ENCODE measurements around the gene D2HGDH.
"Not testable (repeated sequence)": the region's sequence is repeated elsewhere in the genome, so short reads cannot be mapped to it uniquely, and the experiment has no call there.

D2HGDH gene

DNA sequence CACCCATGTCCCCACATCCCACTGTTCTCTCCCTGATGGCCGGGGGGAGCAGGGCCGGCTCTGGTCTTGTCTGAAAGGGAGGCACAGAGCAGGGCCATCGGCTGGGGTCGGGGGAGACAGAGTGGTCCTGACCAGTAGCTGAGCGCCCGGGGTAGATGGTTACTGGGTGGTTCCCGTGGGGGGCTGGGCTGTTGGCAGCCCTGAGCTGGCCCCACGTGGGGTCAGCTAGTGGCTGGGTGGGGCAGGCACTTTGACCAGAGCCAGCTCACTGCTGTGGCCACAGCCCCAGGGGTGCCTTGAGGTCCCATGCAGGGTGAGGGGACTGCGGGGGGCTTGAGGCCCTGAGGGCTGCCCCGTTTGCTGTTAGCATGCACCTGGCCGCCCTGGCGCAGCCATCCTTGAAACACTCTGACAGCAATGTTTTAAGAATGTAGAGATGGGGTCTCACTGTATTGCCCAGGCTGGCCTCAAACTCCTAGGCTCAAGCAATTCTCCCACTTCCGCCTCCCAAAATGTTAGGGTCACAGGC lies 62.2 kb downstream of the D2HGDH start:
- DNase-seq, result no peak

DNA sequence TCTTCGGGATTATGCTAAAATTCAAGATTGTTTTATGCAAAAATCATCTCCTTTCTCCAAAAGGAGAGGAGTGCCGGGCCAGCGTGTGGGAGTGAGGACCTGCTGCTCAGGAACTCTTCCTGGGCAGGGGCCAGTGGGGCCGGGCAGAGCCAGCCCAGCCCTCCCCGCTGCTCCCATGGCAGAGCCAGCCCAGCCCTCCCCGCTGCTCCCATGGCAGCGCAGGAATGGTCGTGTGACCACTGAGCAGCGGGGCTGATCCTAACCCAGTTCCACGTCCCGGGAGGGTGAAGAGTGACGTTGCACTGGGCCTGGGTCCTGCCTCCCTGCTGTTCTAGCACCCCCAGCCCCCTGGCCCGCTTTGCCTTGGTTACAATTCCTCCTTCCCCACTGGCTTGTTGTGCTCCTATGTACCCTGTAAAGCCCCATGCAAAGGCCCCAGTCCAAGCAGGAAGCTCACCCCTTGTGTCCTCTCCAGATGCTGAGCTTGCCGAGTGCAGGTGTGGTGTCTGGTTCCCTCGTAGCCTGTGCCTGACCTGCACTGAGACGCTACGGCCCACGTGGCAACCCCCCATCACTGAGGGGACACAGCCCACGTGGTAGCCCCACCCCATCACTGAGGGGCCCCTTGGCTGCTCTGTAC lies 63.1 kb downstream of the D2HGDH start:
- no peak for DNase-seq

DNA sequence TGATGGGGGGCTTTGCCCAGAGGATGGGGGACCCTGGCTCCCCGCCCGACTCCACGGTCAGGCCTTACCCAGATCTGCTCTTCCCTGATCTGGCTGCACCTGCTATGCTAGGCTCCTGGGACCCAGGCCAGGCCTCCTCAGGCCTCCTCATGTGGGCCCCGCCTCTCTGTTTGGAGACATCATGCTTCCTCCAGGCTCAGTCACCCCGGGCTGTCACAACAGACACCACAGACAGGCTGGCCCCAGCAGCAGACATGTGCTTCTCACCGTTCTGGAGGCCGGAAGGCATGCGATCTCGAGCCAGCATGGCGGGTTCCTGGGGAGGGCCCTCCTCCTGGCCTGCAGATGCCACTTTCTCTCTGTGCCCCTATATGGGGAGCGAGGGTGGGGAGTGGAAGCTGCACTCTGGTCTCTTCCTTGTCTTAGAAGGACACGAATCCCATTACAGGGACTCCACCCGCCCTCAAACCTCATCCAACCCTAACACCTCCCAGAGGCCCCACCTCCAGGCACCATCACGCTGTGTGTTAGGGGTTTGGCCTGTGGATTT lies 63.7 kb downstream of the D2HGDH start:
- no peak for DNase-seq

DNA sequence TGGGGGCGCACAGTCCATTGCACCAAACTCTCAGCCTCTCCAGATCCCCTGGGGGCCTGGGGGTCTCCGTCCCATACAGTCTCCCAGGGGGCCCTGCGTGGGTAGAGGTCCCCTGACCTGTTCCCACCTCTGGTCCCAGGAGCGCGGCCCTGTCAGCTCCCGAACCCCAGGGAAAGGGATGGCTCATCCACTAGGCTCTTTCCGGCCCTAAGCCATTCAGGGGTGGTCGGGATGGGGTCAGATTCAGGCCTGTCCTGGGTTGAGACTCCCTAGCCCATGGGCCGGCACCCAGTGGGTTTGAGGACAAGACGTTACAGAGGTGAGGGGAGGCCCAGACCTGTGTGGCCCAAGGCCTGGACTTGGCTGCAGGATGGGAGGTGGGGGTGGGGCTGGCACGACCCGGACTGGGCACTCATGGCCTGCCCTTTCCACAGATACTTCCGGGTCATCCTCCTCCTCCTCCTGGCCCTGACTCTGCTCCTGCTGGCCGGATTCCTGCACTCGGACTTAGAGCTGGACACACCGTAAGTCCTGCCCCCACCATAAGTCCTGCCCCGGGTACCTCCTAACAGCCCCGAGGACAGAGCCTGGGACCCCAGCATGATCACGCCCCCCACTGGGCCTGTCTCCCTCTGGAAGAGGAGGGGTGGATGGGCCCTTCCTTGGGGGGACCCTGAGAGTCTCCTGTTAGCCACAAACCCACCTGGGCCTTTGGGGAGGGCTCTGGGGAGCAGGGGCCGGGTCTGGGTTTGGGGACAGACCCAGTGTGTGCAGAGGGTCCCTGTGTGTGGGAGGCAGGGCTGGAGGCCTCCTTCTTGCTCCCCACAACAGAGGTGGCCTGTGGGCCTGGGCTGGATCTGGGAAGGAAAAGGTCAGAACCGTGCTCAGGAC lies 64.4 kb downstream of the D2HGDH start:
- DNase-seq, result no peak

DNA sequence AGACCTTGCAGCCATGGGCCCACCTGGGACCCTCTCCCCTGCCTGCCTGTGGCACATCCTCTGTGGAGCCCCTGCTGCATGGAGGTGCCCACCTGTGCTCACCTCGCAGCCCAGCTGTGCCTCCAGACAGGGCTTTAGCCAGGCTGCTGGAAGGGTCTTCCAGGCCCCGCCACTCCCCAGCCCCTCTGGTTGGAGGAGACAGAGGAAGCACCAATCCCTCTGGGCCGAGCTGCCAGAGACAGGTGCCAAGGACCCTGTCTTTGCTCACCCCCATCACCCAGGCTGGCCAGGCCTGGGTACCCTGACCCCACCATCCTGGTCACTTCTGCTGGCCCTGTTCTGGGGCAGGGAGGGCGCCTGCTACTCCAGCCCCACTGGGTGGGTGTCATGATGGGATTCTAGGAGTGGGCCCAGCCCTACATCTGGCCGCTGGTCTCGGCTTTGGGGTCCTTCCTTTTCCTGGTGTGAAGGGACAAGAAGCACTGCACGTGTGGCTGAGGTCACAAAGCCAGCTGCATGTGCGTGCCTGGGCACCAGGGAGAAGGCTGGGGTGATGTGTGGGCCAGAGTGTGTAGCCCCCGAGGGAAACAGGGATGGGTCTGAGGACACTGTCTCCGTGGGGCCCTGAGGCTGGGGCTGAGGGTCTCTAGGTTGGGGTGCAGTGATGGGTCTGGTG lies 65.2 kb downstream of the D2HGDH start:
- no peak for DNase-seq

DNA sequence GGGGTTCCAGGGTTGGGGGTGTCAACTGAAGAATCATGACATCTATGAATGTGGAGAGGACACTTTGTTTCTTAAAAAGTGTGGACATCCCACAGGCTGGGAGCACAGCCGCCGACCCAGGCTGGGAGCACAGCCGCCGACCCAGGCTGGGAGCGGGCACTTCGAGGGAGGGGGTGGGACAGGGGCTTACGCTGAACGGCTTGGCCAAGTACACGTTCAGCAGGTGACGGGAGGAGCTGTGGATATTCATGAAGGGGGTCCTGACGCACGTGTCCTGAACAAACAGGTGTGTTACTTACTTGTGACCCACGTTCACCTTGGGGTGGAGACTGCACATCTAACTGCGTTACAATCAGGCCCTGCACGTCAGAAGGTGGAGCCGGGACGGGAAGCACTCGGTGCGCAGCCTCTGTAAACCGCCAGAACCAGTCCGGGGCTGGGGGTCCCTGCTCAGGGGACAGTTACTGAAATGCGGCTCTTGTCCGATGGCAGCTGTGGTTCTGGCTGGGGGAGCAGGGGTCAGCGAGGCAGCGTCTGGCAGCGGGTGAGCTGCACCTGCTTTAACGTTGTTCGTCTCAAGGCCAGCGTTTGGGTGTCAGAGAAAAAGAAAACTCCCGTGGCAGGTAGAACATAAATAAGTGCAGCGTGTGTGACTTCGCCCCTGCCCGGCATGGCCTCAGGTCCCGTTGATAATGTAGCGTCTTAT lies 65.9 kb downstream of the D2HGDH start:
- not testable (repeated sequence) for DNase-seq

DNA sequence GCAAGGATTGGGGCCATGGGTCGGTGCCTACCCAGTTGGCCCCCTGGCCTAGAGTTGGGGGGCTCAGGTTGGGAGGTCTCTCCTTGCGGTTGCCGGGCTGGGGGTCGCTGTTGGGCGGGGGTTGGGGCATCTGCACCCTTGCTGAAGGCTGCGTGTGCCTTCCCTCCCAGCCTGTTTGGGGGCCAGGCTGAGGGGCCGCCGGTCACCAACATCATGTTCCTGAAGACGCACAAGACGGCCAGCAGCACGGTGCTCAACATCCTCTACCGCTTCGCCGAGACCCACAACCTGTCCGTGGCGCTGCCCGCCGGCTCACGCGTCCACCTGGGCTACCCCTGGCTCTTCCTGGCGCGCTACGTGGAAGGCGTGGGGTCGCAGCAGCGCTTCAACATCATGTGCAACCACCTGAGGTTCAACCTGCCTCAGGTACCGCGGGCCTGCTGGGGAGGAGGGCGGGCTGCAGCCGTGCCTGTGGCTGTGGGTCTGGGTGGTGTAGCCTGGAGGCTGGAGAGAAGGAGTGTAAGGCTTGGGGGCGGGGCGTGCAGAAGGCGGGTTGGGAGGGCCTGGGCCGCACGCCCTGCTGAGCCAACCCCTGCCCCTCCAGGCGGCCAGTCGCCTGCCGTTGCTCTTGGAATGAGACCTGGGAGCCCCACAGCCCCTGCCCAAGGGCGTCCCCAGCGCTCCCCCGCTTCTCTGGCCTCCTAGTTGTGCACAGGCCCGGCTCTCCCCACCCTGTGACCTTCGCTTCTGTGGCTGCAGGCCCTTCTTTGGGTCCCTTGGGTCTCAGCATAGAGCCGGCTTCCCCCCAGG lies 67.4 kb downstream of the D2HGDH start:
- no peak for DNase-seq

DNA sequence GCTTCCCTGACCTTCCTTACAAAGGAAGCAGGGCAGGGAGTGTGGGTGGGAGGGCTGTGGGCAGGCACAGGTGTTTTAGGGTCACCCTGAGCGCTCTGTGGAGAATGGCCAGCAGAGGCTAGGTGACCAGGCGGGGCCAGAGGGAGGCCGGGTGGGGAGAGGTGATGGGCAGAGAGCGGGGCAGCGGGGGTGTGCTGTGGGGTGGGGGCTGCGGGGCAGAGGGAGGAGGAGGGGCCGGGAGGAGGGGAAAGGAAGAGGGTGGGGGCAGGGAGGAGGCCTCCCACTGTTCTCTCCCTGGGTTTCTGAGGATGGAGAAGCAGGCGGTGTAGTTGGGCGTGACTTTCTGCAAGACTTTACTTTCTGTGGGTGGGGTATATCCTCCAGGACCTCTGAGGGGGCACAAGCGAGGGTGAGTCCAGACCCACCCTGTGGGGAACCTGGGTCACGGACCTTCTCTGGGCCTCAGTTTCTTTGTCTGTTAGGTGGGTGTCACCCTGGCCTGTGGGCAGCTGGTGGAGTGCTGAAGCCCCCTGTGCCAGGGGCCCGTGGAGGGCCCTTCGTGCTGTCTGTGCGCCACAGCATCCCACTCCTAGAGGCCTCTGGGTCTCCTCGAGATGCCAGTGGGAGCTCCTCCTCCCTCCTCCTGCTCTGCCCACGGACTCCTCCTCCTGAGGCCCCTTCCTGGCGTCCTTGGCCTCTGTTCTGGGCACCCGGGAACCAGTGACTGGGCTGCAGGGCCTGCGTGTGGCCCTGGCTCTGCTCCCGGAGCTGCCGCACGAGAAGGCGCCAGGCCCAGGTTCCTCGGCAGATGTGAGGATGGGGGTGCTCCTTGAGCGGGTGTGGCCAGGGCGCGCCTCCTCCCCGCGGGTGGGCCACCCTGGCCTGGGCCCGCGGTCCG lies 68.2 kb downstream of the D2HGDH start:
- no peak for DNase-seq

DNA sequence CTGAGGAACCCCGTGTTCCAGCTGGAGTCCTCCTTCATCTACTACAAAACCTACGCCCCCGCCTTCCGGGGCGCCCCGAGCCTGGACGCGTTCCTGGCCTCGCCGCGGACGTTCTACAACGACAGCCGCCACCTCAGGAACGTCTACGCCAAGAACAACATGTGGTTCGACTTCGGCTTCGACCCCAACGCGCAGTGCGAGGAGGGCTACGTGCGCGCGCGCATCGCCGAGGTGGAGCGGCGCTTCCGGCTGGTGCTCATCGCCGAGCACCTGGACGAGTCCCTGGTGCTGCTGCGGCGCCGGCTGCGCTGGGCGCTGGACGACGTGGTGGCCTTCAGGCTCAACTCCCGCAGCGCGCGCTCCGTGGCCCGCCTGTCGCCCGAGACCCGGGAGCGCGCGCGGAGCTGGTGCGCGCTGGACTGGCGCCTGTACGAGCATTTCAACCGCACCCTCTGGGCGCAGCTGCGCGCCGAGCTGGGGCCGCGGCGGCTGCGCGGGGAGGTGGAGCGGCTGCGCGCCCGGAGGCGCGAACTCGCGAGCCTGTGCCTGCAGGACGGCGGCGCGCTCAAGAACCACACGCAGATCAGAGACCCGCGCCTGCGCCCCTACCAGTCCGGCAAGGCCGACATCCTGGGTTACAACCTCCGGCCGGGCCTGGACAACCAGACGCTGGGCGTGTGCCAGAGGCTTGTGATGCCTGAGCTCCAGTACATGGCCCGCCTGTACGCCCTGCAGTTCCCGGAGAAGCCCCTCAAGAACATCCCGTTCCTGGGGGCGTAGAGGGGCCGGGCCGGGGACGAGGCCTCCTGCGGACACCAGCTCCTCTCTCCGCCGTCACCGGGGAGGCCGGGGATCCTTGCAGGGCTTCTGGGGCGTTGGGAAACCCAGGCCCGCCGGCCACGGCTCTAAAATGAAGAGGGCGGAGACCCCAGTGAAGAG lies 69.2 kb downstream of the D2HGDH start:
- no peak for DNase-seq

DNA sequence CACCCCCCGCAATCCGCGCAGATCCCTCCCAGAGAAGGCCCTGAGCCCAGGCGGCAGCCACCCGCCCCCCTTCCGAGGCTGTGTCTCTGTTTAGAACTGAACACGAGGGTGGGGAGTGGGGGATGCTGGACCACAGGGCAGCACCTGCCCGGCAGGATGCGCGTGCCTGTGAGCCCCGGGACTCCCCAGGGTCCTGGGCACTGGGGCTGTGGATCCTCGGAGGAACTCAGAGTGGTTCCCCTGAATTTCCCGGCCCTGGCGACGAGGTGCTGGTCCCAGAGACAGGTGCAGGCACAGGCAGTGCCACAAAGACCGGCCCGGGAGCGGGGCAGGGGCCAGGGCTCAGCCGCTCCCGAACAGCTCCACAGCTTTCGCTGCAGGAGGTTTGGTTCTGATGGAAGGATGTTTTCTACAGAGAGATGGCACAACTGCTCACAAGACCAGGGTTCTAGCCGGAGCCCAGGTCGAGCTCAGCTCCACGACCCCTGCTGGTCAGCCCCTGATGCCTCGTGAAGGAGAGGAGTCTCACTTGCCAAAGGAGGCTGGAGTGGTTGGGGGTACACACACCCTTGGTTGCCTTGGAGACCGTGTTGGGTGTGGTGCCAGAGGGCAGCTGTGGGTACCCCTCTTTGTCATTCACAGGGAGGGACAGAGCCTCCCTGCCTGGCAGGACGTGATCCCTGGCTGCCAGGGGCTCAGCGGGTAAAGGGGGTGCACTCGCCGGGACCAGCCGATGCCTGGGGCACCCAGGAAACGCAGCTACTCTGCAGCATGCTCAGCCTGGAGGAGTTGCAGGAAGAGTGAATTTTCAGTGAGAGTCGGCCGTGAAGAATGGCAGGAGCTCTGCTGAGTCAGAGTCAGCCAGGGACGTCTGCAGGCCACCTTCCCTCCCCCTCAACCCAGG lies 70.1 kb downstream of the D2HGDH start:
- DNase-seq, result no peak

DNA sequence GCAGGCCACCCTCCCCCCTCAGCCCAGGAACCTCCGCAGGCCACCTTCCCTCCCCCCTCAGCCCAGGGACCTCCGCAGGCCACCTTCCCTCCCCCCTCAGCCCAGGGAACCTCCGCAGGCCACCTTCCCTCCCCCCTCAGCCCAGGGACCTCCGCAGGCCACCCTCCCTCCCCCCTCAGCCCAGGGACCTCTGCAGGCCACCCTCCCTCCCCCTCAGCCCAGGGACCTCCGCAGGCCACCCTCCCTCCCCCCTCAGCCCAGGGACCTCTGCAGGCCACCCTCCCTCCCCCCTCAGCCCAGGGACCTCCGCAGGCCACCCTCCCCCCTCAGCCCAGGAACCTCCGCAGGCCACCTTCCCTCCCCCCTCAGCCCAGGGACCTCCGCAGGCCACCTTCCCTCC lies 71.8 kb downstream of the D2HGDH start:
- DNase-seq, result not testable (repeated sequence)

DNA sequence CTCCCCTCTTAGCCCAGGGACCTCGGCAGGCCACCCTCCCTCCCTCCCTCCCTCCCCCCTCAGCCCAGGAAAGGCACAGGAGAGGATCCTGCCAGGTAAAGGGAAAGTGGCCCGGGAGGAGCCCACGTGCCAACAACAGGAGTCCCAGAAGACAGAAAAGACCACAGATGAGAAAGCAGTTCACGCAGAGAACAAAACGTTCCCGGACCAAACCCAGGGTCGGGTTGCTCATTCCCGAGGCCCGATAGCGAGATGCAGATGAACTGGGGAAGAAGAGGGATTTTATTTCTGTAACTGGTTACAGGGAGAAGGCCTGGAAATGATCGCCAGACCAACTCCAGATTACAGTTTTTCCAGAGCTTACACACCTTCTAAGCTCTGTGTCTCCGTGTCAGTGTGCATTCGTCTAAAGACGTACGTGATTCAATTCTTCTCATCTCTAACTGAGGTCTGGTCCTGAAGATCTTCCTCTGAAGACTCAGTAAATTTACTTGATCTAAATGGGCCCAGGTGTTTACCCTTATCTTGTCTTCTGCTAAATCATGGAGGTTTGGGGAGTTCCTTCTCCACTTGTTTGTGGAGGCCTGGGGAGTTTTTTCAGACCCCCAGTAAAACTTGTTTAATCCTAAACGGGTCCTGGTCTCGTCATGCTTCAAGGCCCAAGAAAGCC lies 73.8 kb downstream of the D2HGDH start:
- DNase-seq, result no peak

DNA sequence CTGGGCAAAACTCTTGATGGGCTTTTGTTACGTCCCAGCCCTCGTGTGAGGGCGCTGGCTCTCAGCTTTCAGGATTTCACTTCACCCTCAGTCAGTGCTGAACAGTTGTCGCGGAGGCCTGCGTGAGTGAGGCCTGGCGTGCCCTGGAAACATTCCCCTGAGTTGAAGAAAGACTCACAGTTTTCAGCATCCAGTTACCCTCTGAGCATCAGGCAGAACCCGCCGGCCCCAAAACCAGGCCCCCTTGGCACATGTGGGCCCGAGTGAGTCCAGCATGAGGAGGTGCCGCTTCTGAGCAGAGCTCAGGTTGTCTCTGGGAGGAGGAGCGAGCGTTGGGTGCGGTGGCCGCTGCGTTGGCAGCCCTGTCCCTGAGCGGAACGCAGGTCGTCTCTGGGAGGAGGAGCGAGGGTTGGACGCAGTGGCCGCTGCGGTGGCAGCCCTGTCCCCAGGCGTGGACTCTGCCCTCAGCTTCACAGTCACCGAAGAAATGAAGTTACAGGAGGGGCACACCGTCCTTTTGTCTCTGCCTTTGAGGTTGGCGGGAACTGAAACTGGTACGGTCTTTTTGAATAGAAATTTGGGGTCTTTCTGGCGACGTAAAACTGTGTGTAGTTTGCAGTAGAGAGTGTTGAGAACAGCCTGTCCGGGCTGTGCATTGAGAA lies 74.4 kb downstream of the D2HGDH start, which contains the start of gene NEU4:
Gene NEU4, plus strand, starts transcription at position 473 of the 662 bp plus-strand sequence. CDS start 5,292 bp downstream, outside the sequence.
- DNase-seq, result no peak

DNA sequence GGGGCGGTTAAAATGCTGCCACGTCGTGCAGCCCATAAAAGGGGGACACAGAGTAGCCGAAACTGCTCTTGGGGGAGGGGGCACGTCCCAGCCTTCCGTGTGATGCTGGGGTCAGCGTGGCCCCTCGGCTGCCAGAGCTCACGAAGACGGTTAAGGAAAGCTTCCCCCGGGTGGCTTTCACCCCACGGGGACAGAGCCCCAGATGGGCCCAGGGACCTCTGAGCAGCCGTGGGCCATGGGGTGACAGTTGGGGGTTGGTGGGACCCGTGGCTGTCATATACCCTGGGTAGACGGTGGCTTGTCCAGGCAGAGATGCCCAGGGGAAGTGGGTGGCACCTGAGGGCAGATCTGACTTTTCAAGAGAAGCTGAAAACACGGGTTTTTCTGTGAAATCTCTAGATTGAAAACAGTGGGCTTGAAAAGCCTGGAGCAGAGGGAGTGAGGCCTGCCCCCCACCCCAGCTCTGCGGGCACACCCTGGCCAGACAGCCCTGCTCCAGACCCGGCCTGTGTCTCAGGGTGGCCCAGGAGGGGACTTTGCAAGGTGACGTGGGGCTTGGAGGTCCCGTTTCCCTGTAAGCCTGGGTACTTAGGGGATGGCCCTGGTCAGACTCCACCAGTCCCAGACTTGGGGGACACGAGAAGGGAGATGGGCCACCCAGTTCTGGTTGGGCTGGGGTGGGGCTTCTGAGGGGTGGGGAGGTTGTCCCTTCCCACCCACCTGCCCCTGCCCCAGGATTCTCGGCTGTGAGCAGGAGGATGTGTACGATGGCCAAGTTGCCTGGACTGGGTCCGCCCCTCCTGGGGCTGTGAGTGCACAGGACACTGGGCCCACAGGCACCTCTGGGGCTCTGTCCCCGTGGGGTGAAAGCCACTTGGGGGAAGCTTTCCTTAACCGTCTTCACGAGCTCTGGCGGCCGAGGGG lies 75.2 kb downstream of the D2HGDH start:
- DNase-seq, result no peak

DNA sequence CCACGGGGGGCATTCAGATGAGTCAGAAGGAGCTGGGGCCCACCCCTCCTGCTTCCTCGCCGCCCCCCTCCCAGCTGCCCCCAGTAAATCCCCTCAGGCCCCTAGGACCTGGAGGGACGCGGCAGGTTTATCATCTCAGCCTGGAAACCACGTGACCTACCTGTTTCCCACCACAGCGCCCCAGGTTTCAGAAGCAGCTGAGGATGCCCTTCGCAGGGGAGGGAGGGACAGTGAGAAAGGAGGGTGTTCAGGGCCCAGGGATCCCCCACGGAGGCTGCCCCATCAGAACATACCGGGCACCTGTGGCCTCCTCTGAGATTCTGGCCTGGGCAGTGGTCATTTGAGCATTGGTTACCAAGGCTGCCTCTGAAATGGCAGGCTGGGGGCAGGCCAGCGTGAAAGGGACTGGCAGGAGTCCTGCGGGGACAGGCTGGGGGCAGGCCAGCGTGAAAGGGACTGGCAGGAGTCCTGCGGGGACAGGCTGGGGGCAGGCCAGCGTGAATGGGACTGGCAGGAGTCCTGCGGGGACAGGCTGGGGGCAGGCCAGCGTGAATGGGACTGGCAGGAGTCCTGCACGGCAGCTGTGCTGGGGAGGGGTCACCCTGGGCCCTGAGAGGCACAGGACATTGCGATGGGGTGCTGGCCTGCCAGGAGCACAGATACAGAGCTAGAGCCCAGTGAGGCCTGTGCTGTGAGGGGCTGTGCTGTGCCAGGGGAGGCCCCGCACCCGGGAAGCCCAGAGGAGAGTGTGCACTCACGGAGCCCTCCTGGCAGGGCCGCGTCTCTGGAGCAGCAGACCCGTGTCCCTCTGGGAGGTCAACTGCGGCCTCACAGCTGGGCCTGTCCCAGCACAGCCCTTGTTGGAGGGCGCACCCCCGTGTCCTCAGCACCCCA lies 76.1 kb downstream of the D2HGDH start:
- DNase-seq, result no peak

All from activated CD4-positive, CD25-positive, alpha-beta regulatory T cell (primary cell).